Measurements from ENCODE around the gene KCNK3.

GRCh38 chr2:26733413-26733812 is 40.9 kb downstream of the KCNK3 start:
- TF ChIP-seq CTCF (IDR thresholded peaks at IDR 0.05; ENCODE audit: low read depth, low read length) = no peak
- no peak for TF ChIP-seq EZH2phosphoT487 (IDR thresholded peaks at IDR 0.05; ENCODE audit: low read depth)

Data from OCI-LY3 (cell line).